ENCODE measurements around the gene TRIP10.
A peak's percentile ranks its signal among the peaks of the same experiment; 100 is the strongest.
"Not testable (repeated sequence)": the region's sequence is repeated elsewhere in the genome, so short reads cannot be mapped to it uniquely, and the experiment has no call there.

The TRIP10 gene

GRCh38 chr19:6768236-6768785, 28.8 kb downstream of the TRIP10 start:
- no peaks in the 10 kb centered on the region for H3K9me3 ChIP-seq (ENCODE audit: control insufficient read depth, low read length)
- 78 to 80% methylated on average over 8 of the region's 8 CpGs for WGBS, 2 experiments
- H3K4me3 ChIP-seq (ENCODE audit: insufficient read depth, low read depth, low read length): peak overlapping the region; percentile 41
- H3K4me1 ChIP-seq (ENCODE audit: control insufficient read depth, insufficient read depth, low read length): peaks cover 4% of the 10 kb centered on the region
- H3K36me3 ChIP-seq (ENCODE audit: control insufficient read depth, insufficient read depth, low read length): no peaks in the 10 kb centered on the region
- no peak overlapping the region for H3K27ac ChIP-seq (ENCODE audit: insufficient read depth, low read depth, low read length, poor library complexity, severe bottlenecking)
- H3K27me3 ChIP-seq (ENCODE audit: control insufficient read depth, insufficient read depth, low read length, poor library complexity, severe bottlenecking): peaks cover 26% of the 10 kb centered on the region

GRCh38 chr19:6769006-6769619, 29.6 kb downstream of the TRIP10 start:
- Histone ChIP-seq H3K9me3 (ENCODE audit: control insufficient read depth, low read length) (no peaks in the 10 kb centered on the region), H3K36me3 (ENCODE audit: control insufficient read depth, insufficient read depth, low read length) (no peaks in the 10 kb centered on the region), H3K4me3 (ENCODE audit: insufficient read depth, low read depth, low read length) (no peak overlapping the region), H3K4me1 (ENCODE audit: control insufficient read depth, insufficient read depth, low read length) (peaks cover 4% of the 10 kb centered on the region), H3K27me3 (ENCODE audit: control insufficient read depth, insufficient read depth, low read length, poor library complexity, severe bottlenecking) (peaks cover 26% of the 10 kb centered on the region), H3K27ac (ENCODE audit: insufficient read depth, low read depth, low read length, poor library complexity, severe bottlenecking) (no peak overlapping the region)
- WGBS, 2 experiments: 55% methylated on average over 11 of the region's 11 CpGs

DNA sequence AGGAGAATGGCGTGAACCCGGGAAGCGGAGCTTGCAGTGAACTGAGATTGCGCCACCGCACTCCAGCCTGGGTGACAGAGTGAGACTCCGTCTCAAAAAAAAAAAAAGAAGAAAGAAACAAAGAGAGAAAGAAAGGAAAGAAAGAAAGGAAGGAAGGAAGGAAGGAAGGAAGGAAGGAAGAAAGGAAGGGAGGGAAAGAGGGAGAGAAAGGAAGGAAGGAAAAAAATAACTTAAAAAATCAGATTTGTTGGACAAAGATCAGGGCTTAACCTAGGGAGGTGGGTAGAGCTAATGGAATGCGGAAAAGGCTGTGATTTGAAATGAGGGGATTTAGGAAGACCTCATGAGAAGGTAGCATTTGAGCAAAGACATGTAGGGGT, 32.2 kb downstream of the TRIP10 start:
- not testable (repeated sequence) for H3K4me1 ChIP-seq (ENCODE audit: control insufficient read depth, insufficient read depth, low read length); H3K27ac ChIP-seq (ENCODE audit: insufficient read depth, low read depth, low read length, poor library complexity, severe bottlenecking); H3K4me3 ChIP-seq (ENCODE audit: insufficient read depth, low read depth, low read length); H3K36me3 ChIP-seq (ENCODE audit: control insufficient read depth, insufficient read depth, low read length); H3K9me3 ChIP-seq (ENCODE audit: control insufficient read depth, low read length)
- peaks cover 16% of the 10 kb centered on the region for H3K27me3 ChIP-seq (ENCODE audit: control insufficient read depth, insufficient read depth, low read length, poor library complexity, severe bottlenecking)
- WGBS, 2 experiments: 91 to 94% methylated on average over 7 of the region's 7 CpGs

DNA sequence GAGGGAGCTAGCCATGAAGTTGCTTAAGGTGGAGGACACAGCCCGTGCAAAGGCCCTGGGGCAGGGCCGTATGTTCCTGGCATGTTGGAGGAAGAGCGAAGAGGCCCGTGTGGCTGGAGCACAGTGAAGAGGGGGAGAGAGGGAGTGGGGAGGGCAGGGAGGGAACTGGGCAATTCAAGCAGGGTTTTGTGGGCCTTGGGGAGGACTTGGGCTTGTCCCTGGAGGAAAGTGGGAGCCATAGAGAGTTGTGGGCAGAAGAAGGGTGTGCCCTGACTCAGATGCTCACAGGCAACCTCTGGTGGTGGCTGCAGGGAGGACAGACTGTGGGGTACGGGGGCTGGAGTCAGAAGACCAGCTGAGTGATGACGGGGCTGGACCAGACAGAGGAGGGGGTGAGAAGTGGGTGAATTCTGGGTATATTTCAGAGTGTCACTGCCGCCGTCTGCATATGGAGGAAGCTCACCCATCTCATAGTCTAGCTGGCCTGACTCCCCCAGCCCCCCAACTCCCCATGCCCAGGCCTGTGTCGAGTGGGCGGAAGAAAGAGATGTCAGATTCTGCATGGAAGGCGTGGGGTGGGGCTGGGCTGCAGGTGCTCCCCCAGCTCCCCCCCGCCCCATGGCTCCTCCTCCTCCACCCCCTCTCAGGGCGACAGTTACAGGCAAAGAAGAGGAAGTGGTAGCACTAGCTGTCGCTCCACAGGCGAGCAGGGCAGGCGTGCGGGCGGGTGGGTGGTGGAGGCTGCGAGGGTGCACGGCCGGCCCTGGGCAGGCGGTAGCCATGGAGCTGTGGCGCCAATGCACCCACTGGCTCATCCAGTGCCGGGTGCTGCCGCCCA, 32.8 kb downstream of the TRIP10 start, which contains the start of gene VAV1:
Gene VAV1, plus strand, starts transcription at position 681 of the 838 bp plus-strand sequence. Its CDS starts 100 bp downstream, at position 781.
- 85 to 88% methylated on average over 25 of the region's 25 CpGs for WGBS, 2 experiments
- Histone ChIP-seq H3K4me1 (ENCODE audit: control insufficient read depth, insufficient read depth, low read length) (no peaks in the 10 kb centered on the region), H3K9me3 (ENCODE audit: control insufficient read depth, low read length) (no peaks in the 10 kb centered on the region)

GRCh38 chr19:6772866-6773322, 33.4 kb downstream of the TRIP10 start:
- no peaks in the 10 kb centered on the region for H3K36me3 ChIP-seq (ENCODE audit: control insufficient read depth, insufficient read depth, low read length)
- WGBS, 2 experiments: 84 to 89% methylated on average over 14 of the region's 14 CpGs
- H3K4me1 ChIP-seq (ENCODE audit: control insufficient read depth, insufficient read depth, low read length): no peaks in the 10 kb centered on the region
- H3K27me3 ChIP-seq (ENCODE audit: control insufficient read depth, insufficient read depth, low read length, poor library complexity, severe bottlenecking): peaks cover 4% of the 10 kb centered on the region
- no peak overlapping the region for H3K27ac ChIP-seq (ENCODE audit: insufficient read depth, low read depth, low read length, poor library complexity, severe bottlenecking)
- H3K9me3 ChIP-seq (ENCODE audit: control insufficient read depth, low read length): no peaks in the 10 kb centered on the region
- no peak overlapping the region for H3K4me3 ChIP-seq (ENCODE audit: insufficient read depth, low read depth, low read length)

More for the DNA sequence above, 32.8 kb downstream of the TRIP10 start, which contains the start of gene VAV1:
- peaks cover 10% of the 10 kb centered on the region for H3K27me3 ChIP-seq (ENCODE audit: control insufficient read depth, insufficient read depth, low read length, poor library complexity, severe bottlenecking)
- H3K36me3 ChIP-seq (ENCODE audit: control insufficient read depth, insufficient read depth, low read length): no peaks in the 10 kb centered on the region
- no peak within 1 kb of the TSS for H3K27ac ChIP-seq (ENCODE audit: insufficient read depth, low read depth, low read length, poor library complexity, severe bottlenecking)
- H3K4me3 ChIP-seq (ENCODE audit: insufficient read depth, low read depth, low read length): no peak within 1 kb of the TSS

- no peaks in the 10 kb centered on the region for H3K27me3 ChIP-seq (ENCODE audit: control insufficient read depth, insufficient read depth, low read length, poor library complexity, severe bottlenecking)
- H3K27ac ChIP-seq (ENCODE audit: insufficient read depth, low read depth, low read length, poor library complexity, severe bottlenecking): no peak overlapping the region
- H3K9me3 ChIP-seq (ENCODE audit: control insufficient read depth, low read length): no peaks in the 10 kb centered on the region
- no peaks in the 10 kb centered on the region for H3K36me3 ChIP-seq (ENCODE audit: control insufficient read depth, insufficient read depth, low read length)
- H3K4me1 ChIP-seq (ENCODE audit: control insufficient read depth, insufficient read depth, low read length): no peaks in the 10 kb centered on the region
- H3K4me3 ChIP-seq (ENCODE audit: insufficient read depth, low read depth, low read length): no peak overlapping the region
- 73 to 78% methylated on average over 8 of the region's 8 CpGs for WGBS, 2 experiments
Measured at GRCh38 chr19:6773323-6773931, 33.9 kb downstream of the TRIP10 start.

DNA sequence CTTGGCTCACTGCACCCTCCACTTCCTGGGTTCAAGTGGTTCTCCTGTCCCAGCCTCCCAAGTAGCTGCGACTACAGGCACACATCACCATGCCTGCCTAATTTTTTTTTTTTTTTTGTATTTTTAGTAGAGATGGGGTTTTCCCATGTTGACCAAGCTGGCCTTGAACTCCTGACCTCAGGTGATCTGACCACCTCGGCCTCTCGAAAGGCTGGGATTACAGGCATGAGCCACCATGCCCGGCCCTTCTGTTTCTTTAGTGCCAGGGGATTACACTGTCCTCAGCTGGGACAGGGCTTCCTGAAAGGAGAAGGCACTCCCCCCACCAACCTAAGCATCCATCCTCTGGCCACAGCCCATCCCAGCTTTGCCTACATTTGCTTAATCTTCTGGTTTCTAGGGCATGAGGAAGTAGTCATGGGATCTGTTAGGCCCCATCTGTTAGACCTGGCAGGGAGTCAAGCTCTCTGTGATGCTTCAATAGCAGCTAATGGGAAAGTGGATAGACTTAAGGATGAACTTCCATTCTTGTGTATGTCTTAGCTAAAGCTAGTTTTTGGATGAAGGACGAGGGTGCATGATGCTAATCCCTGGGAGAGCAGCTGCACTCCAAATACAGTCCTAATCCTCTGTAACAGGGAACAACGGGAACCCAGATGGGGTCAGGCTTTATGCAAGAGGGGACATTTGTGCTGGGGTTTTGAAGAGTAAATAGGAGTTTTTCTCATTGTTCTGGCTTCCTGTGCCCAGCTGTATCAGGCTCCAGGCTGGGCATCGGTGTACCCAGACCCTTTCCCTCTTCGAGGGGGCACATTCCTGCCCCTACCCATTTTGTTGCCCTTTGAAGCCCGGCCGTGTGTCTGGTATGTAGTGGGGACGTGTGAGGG, 35.6 kb downstream of the TRIP10 start:
- Histone ChIP-seq H3K9me3 (ENCODE audit: control insufficient read depth, low read length) (no peaks in the 10 kb centered on the region), H3K27ac (ENCODE audit: insufficient read depth, low read depth, low read length, poor library complexity, severe bottlenecking) (no peak overlapping the region), H3K4me3 (ENCODE audit: insufficient read depth, low read depth, low read length) (no peak overlapping the region), H3K4me1 (ENCODE audit: control insufficient read depth, insufficient read depth, low read length) (no peaks in the 10 kb centered on the region), H3K36me3 (ENCODE audit: control insufficient read depth, insufficient read depth, low read length) (no peaks in the 10 kb centered on the region), H3K27me3 (ENCODE audit: control insufficient read depth, insufficient read depth, low read length, poor library complexity, severe bottlenecking) (no peaks in the 10 kb centered on the region)
- 75 to 78% methylated on average over 10 of the region's 11 CpGs for WGBS, 2 experiments

GRCh38 chr19:6776045-6776444, 36.6 kb downstream of the TRIP10 start:
- not testable (repeated sequence) for H3K9me3 ChIP-seq (ENCODE audit: control insufficient read depth, low read length); H3K4me3 ChIP-seq (ENCODE audit: insufficient read depth, low read depth, low read length); H3K27me3 ChIP-seq (ENCODE audit: control insufficient read depth, insufficient read depth, low read length, poor library complexity, severe bottlenecking); H3K36me3 ChIP-seq (ENCODE audit: control insufficient read depth, insufficient read depth, low read length); H3K4me1 ChIP-seq (ENCODE audit: control insufficient read depth, insufficient read depth, low read length); H3K27ac ChIP-seq (ENCODE audit: insufficient read depth, low read depth, low read length, poor library complexity, severe bottlenecking)

DNA sequence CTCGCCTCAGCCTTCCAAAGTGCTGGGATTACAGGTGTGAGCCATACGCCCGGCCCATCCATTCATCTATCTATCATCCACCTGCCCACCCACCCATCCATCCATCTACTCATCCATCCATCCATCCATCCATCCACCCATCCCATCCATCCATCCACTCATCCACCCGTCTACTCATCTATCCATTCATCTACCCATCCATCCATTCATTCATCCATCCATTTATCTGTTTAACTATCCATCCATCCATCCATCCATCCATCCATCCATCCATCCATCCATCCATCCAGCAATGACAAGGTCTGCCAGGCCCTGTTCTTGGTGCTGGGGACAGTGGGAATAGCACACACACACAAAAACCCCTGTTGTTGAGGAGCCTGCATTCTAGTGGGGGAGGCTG, 37.5 kb downstream of the TRIP10 start:
- H3K9me3 ChIP-seq (ENCODE audit: control insufficient read depth, low read length): no peaks in the 10 kb centered on the region
- H3K27me3 ChIP-seq (ENCODE audit: control insufficient read depth, insufficient read depth, low read length, poor library complexity, severe bottlenecking): no peaks in the 10 kb centered on the region
- H3K36me3 ChIP-seq (ENCODE audit: control insufficient read depth, insufficient read depth, low read length): no peaks in the 10 kb centered on the region
- no peak overlapping the region for H3K27ac ChIP-seq (ENCODE audit: insufficient read depth, low read depth, low read length, poor library complexity, severe bottlenecking)
- H3K4me1 ChIP-seq (ENCODE audit: control insufficient read depth, insufficient read depth, low read length): no peaks in the 10 kb centered on the region
- 81 to 83% methylated on average over 4 of the region's 4 CpGs for WGBS, 2 experiments
- no peak overlapping the region for H3K4me3 ChIP-seq (ENCODE audit: insufficient read depth, low read depth, low read length)
